HG03060 (cell line): Measurements from ENCODE around the gene AMBP.

Experiments used
- ATAC-seq: cut with Tn5 transposase; IDR thresholded peaks from one replicate; pipeline ENCODE4 v1.9.1; 2021; ENCODE audit warnings: low read depth, moderate number of reproducible peaks; ENCODE audit not compliant: unreplicated experiment

Gene AMBP

DNA sequence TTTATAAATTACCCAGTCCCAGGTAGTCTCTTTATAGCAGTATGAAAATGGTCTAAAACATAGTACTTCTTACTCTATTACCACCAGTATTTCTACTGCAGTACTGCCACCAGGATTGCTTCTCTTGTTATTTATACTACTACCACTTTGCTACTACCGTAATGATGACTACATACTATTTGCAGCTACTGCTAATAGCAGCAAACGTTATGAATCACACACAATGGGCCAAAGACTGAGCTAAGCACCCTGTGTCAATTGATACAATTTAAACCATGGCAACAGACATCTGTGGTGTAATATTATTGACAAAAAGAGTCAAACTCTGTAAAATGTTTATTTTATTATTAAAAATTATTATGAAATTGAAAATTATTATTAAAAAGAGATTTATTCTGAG, 36.3 kb upstream of the AMBP start:
- ATAC-seq = no peak

DNA sequence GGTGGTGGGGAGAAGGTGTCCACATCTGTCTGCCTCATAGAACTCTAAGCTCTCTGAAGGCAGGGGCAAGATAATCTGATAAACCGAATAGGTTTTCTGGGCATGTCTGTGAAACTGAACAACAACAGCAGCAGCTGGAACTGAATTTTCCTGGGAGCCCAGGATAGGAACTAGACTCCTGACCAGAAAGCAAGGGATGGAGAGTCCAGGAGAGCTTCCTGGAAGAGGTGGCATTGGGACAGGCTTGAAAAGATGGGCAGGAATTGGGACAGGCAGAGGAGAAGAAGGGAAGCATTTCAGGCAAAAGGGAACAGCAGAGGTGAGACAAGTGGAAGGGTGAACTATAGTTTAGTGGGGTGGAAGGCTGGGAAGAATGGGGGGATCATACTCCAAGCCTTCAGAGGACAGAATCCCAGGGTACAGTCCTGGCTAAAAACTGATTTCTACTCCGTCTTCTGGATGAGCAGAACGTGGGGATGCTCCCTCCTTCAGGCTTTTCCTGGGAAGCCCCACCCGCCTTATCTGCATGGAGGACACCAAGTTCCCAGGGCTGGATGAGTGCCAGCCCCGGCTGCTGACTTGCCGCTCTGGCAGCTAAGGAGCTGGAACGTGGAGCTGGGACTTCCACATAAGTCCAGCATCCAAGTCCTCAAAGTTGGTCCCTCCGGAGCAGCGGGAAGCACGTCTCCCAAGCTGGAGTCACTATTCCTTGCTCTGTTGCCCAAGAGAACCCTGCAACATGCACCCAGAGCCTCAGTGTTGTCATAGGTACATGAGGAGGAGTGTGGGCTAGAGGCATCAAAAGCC, 34.9 kb upstream of the AMBP start:
- ATAC-seq = no peak

DNA sequence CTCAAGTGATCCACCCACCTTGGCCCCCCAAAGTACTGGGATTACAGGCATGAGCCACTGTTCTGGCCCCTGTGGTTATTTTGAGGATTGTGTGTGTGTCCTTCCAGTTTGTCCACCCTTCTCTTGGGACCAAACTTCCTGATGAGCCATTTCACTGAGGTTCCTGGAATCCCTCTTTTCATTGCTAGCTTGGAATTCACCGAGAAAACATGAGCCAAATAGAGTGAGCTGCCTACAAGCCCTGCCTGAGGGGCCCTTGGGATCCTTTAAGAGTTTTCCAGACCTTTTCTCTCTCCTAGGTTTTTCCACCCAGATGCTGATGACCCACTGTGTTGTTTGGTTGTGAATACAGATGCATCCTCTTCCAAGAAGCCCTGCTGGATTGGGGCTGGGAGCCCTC, 34.2 kb upstream of the AMBP start:
- no peak for ATAC-seq

GRCh38 chr9:114110180-114110579, 32.1 kb upstream of the AMBP start:
- no peak for ATAC-seq

- ATAC-seq = no peak
These were observed 31.0 kb upstream of the AMBP start for GRCh38 chr9:114109124-114109523.

- no peak for ATAC-seq
These were observed 30.1 kb upstream of the AMBP start for GRCh38 chr9:114108016-114108833.

GRCh38 chr9:114107286-114108001, 29.3 kb upstream of the AMBP start:
- no peak for ATAC-seq

DNA sequence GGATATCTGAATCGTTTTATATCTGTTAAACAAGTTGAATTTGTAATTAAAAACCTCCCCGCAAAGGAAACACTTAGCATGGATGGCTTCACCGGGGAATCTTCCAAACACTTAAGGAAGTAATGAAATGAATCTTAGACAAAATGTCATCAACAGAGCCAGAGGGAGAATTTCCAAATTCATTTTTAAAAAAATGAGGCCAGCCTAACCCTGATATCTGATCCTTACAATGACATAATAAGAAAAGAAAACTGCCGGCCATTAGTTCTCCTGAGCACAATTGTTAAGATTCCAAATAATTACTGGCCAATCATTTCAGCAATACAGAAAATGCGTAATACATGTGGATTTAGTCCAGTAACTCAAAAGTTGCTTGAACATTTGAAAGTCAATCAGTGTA, 27.1 kb upstream of the AMBP start:
- no peak for ATAC-seq

- ATAC-seq = no peak
These were observed 24.4 kb upstream of the AMBP start for GRCh38 chr9:114102484-114102883.

- no peak for ATAC-seq
These were observed 22.4 kb upstream of the AMBP start for GRCh38 chr9:114100536-114100935.

GRCh38 chr9:114099669-114100270, 21.7 kb upstream of the AMBP start:
- ATAC-seq = no peak

DNA sequence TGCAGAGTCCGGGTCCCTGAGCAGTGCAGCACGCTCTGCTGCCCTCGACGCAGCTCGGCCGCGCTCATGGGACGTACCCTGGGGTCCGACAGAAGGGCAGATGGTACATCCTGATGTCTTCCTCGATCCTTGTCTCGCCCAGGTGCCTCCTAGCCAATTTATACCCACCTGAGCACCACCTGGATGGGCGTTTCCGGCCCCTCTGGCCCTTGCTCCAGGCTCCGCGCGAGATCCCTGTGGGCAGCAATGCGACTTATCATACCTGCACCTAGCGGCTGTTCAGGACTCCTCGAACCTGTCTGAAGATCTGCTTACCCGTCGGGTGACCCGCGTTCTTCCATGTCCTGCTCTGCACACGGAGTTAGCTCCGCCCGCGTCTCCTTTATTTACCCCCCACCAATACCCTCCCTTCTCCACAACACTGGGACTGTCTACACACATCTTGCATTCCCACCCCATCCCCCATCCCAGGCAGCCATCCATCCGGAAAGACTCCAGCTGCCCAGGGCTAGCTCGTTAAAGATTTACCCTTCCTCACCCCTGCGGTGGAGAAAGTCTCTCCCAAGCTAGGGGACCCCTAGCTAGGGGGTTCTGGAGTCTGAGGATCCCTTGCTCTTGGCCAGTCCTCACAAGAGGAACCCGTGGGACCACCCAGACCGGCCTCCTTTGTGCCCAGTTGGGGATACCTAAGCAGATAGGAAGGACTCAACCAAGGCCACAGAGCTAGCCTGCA, 21.0 kb upstream of the AMBP start, which contains the start of gene KIF12:
KIF12 (minus strand) TSS at position 357 of the 733 bp plus-strand sequence; CDS start at position 341, 16 bp downstream.
- no peak for ATAC-seq

DNA sequence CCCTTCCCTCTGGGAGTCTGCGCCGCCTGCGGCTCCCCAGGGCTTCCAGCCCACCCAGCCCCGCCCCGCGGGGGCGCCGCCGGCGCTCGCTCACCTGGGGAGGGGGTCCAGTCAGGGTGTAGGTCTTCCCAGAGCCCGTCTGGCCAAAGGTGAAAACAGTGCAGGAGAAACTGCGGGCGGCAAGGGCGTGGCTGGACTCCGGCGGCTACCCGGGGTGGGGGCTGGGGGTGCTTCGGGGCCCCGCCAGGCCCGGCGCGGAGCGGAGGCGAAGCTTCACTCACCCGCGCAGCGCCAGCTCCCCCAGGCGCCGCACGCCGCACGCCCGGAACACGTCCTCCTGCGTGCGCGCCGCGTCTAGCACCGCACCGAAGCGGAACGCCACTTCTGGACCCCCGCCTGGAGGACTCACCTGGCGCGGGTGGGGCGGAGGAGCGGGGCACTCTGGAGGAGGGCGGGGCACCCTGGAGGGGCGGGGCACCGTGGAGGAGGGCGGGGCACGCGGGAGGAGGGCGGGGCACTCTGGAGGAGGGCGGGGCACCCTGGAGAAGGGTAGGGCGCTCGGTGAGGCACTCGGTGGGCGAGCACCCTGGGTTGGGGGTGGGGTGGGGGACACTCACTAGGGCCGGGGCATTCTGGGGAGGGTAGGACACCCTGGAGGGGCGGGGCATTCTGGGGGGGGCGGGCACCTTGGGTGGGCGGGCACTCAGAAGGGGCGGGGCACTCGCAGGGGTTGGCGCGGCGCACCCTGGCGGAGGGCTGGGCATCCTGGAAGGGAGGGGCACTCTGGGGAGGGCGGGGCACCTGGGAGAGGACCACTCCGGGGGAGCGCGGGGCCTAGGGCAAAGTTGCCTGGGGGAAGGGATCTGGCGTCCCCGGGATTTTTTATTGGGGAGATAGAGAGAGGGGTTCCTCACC, 20.2 kb upstream of the AMBP start:
- ATAC-seq = no peak

GRCh38 chr9:114097613-114098020, 19.5 kb upstream of the AMBP start:
- ATAC-seq = no peak

DNA sequence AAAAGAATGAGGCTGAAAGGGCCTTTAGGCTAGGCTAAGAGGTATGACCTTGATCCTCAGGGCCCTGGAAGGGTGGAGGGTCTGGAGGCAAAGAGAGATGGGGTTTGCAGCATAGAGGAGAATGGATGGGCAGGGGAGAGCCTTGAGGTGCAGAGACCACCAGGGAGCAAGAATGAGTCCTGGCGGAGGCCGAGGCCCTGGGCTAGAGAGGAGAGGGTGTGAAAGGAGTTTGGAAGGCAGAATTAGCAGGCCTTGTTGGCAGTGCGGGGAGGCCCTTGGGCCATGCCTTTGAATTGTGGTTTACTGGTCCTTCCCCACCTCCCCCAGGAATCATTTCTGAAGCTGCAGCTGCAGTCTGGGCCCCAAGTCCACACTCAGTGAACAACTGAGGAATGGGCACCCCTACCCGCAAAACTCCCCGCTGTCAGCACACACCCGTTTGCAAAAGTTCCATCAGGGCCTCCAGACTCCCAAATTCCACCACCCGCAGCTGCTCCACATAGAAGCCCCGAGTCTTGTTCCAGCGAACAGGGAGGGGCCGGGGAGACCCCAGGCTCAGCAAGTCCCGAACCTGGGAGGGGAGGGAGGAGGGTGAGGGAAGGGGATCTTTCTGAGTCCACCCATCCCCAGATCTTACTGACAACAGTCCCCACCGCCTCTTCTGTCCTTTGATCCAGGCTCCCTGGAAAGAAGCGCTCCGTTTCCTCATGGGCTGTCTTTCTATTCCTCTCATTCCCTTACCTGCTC, 18.9 kb upstream of the AMBP start:
- no peak for ATAC-seq

DNA sequence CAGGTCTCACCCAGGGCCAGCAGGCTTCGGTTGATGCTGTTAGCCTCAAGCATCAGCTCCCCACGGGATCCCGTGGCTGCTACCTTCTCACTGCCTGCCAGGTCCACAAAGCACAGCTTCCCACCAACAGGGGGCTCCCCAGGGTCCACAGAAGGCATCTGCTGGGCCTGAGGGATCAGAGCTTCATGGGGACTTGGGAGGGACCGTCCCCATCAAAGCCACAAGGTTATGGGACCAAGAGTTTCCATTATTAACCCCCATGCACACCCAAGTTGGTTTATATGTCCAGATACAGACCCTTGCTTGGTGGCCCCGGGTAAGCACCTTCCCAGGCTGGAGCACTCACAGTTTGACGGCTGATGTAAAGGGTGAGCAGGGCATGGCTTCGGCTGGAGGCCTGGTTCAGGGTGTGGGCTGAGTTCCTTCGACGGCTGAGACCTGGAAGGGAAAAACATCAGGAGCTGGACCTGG, 18.0 kb upstream of the AMBP start:
- ATAC-seq = no peak

DNA sequence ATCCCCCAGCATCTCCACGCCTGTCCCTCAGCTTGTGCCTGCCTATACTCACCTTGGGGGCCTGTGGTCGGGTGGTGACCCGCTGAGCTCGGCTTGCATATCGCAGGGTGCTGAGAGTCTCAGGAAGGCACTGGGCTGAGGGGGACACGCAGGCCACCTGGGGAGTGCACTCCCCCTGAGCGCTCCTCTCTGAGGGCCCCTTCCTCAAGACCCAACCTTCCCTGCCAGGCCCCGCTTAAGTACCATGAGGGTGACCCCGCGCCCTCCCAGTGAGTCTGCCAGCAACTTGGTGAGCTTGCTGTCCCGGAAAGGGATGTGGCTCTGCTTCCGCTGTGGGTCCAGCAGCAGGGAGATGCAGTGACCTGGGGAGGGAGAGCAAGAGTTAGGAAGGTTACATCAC, 16.9 kb upstream of the AMBP start:
- ATAC-seq = no peak
